Osteoblast (primary cell): Measurements from ENCODE around the gene KMT2A. TPM values are rescaled to one million over a fixed set of nuclear protein-coding genes. Genes with fewer than 3 reads are reported as not detected.

Experiments used
- DNase-seq: peaks from one replicate; pipeline ENCODE4 v3.0.0; 2011; ENCODE audit warnings: low spot score, mixed read lengths; ENCODE audit not compliant: insufficient read length; ENCODE audit errors: missing footprints
- H2AFZ ChIP-seq: 2 replicates; pipeline ENCODE4 v1.6.0; 2011; ENCODE audit warnings: mild to moderate bottlenecking, low read length
- H3K27ac ChIP-seq: 2 replicates; pipeline ENCODE4 v1.5.1; 2011; ENCODE audit warnings: mild to moderate bottlenecking, low read depth, low read length, moderate library complexity
- H3K27me3 ChIP-seq: 2 replicates; pipeline ENCODE4 v1.6.0; 2012; ENCODE audit warnings: mild to moderate bottlenecking, control low read depth, inconsistent platforms, low read length, moderate library complexity; ENCODE audit not compliant: insufficient read depth
- H3K36me3 ChIP-seq: 2 replicates; pipeline ENCODE4 v1.5.1; 2011; ENCODE audit warnings: mild to moderate bottlenecking, low read length, control low read depth, moderate library complexity; ENCODE audit not compliant: insufficient read depth
- H3K4me1 ChIP-seq: 2 replicates; pipeline ENCODE4 v1.5.1; 2011; ENCODE audit warnings: mild to moderate bottlenecking, low read length, control low read depth, moderate library complexity; ENCODE audit not compliant: insufficient read depth
- H3K4me2 ChIP-seq: 2 replicates; pipeline ENCODE4 v1.6.0; 2011; ENCODE audit warnings: mild to moderate bottlenecking, low read length; ENCODE audit not compliant: insufficient read depth
- H3K4me3 ChIP-seq: fragments of 200-600 bp; sonication (generic); 3 replicates; pipeline ENCODE4 v1.5.1; 2012; ENCODE audit warnings: mild to moderate bottlenecking, low read length, inconsistent platforms; ENCODE audit not compliant: insufficient read depth
- H3K79me2 ChIP-seq: 2 replicates; pipeline ENCODE4 v1.6.0; 2012; ENCODE audit warnings: mild to moderate bottlenecking, low read length, control low read depth, inconsistent platforms; ENCODE audit not compliant: insufficient read depth
- H3K9me3 ChIP-seq: 2 replicates; pipeline ENCODE4 v1.5.1; 2011; ENCODE audit warnings: low read depth, low read length, control low read depth
- H4K20me1 ChIP-seq: 2 replicates; pipeline ENCODE4 v1.6.0; 2012; ENCODE audit warnings: mild to moderate bottlenecking, low read length, control low read depth; ENCODE audit not compliant: insufficient read depth
- CTCF ChIP-seq: IDR thresholded peaks from 2 replicates; pipeline ENCODE4 v1.5.1; 2011; ENCODE audit warnings: mild to moderate bottlenecking, low read depth, low read length, moderate library complexity; ENCODE audit errors: extremely low read depth
- total RNA-seq: library from RNA; depleted of rRNA; stranded (reverse); fragments of >200 nt; gene quantifications from 2 replicates; pipeline ENCODE4 v1.2.3, GENCODE V29; 2012

The KMT2A gene
- total RNA-seq, 1 donor: 38.4 TPM

DNA sequence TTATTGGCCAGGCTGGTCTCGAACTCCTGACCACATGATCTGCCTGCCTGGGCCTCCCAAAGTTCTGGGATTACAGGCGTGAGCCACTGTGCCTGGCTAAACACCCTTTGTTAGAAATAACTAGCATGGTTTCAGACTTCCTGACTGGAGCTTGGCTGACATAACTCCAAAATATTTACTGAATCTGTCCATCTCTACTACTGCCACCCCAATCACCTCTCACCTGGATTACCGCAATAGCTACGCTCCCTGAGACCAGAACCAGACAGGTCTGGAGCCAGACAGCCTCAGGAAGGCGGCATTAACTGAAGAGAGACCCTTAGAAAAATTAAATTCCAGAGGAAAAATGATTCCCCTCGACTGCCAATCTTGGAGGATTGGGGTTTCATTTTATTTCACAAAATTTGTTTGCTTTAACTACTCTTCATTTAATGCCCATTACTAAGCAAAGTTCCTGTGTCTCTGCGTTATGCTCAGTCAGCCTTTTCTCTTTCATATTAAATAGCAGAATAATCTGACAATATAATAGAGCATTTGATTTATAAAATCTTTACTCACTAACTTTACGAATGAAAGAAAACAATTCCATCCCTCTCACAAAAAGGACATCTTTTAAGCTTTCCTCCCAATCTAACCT, 107.8 kb downstream of the KMT2A start:
- Histone ChIP-seq H3K27me3 (no peaks in the 10 kb centered on the region), H3K4me1 (no peaks in the 10 kb centered on the region), H3K36me3 (peaks cover 8% of the 10 kb centered on the region), H3K4me3 (no peak overlapping the region), H3K4me2 (no peak overlapping the region), H3K27ac (no peak overlapping the region), H3K9me3 (no peaks in the 10 kb centered on the region), H3K79me2 (no peaks in the 10 kb centered on the region), H4K20me1 (no peaks in the 10 kb centered on the region), H2AFZ (no peak overlapping the region)
- no peak for DNase-seq
- no peak for TF ChIP-seq CTCF

DNA sequence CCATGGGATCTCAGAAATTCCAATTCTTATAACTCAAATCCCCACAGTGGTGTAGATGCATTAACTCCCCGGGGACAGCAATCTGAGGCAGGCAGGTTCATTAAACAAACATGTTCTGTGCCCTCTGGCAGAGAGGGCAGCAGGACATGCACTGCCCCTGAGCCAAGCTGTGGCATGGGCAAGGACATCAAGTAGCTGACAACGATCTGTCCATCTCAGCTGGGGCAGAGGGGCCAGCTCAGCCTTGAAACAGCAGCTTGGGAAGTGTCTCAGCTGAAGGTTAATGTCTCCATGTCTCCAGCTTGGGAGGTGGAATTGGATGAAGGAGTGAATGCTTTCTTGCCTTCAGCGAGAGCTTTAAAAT, 108.3 kb downstream of the KMT2A start:
- Histone ChIP-seq H3K4me1 (no peaks in the 10 kb centered on the region), H3K9me3 (no peaks in the 10 kb centered on the region), H3K79me2 (no peaks in the 10 kb centered on the region), H3K27me3 (no peaks in the 10 kb centered on the region), H3K27ac (no peak overlapping the region), H3K4me2 (no peak overlapping the region), H3K4me3 (no peak overlapping the region), H2AFZ (no peak overlapping the region), H4K20me1 (no peaks in the 10 kb centered on the region), H3K36me3 (peaks cover 8% of the 10 kb centered on the region)
- no peak for DNase-seq
- TF ChIP-seq CTCF: no peak

GRCh38 chr11:118545533-118545932, 109.2 kb downstream of the KMT2A start:
- Histone ChIP-seq H3K4me1 (no peaks in the 10 kb centered on the region), H3K27me3 (no peaks in the 10 kb centered on the region), H3K4me3 (no peak overlapping the region), H3K4me2 (no peak overlapping the region), H3K36me3 (peaks cover 8% of the 10 kb centered on the region), H3K27ac (no peak overlapping the region), H2AFZ (no peak overlapping the region), H4K20me1 (no peaks in the 10 kb centered on the region), H3K9me3 (no peaks in the 10 kb centered on the region), H3K79me2 (no peaks in the 10 kb centered on the region)
- TF ChIP-seq CTCF: no peak
- no peak for DNase-seq

DNA sequence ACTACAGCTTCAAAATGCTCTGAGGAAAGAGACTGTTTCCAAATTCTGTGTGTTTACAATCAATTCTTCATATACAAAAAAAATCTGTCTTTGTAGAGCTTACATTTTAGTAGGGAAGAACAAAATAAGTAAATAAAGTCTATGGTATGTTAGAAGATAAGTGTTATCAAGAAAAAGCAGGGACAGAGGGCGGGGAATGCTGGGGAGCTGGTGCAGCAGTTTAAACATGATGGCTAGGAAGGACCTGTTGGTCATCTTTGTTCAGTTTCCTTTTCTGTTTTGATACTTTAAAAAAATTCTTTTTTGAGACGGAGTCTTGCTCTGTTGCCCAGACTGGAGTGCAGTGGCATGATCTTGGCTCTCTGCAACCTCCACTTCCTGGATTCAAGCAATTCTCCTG, 110.8 kb downstream of the KMT2A start:
- no peak for TF ChIP-seq CTCF
- Histone ChIP-seq H3K27me3 (no peaks in the 10 kb centered on the region), H3K79me2 (no peaks in the 10 kb centered on the region), H3K4me3 (no peak overlapping the region), H3K36me3 (peaks cover 15% of the 10 kb centered on the region), H3K27ac (no peak overlapping the region), H4K20me1 (no peaks in the 10 kb centered on the region), H3K4me1 (no peaks in the 10 kb centered on the region), H3K9me3 (no peaks in the 10 kb centered on the region), H2AFZ (no peak overlapping the region), H3K4me2 (no peak overlapping the region)
- DNase-seq: no peak
